Fibroblast of upper back skin (primary cell): ENCODE measurements around the gene ELAVL4.
A peak's percentile ranks its signal among the peaks of the same experiment; 100 is the strongest.
"Not testable (repeated sequence)": the region's sequence is repeated elsewhere in the genome, so short reads cannot be mapped to it uniquely, and the experiment has no call there.

Experiments
- DNase-seq: peaks from one replicate; pipeline ENCODE4 v3.0.0-alpha.2; 2013

Gene ELAVL4

DNA sequence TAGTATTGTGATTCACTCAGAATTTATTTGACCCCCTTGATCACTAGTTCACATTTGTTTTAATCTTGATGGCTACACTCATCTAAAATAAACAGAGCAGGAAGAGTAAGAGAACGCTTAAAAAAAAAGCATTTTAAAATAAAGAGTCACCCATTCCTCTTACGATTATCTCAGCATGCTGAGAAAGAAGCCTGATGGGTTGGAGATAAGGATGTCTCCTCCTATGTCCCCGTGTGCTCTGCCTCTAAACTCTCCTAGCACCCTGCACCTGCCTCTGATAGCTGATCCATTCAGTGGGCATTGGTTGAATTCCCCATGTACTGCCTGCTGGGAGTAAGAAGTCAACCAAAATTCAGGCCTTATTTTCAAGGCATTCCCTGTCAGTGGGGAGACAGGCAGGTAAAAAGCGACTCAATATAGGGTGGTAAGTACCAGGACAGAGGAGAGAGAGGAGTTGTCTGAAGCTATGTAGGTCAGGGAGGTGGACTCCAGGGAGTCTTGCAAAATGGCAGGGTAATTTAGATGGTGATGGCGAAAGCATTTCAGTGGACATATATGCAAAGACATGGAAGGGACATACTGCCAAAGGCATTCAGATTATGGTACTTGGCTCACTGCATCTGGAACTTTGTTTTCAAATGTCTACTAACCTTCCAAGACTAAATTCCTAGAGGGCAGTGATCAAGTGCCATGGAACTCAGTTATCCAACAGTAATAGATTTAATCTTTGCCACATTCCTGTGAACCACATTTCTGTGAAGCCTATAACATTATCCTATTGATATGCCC lies 18.4 kb downstream of the ELAVL4 start:
- no peak for DNase-seq

- no peak for DNase-seq
Measured at GRCh38 chr1:50129201-50129600, 20.5 kb downstream of the ELAVL4 start.

DNA sequence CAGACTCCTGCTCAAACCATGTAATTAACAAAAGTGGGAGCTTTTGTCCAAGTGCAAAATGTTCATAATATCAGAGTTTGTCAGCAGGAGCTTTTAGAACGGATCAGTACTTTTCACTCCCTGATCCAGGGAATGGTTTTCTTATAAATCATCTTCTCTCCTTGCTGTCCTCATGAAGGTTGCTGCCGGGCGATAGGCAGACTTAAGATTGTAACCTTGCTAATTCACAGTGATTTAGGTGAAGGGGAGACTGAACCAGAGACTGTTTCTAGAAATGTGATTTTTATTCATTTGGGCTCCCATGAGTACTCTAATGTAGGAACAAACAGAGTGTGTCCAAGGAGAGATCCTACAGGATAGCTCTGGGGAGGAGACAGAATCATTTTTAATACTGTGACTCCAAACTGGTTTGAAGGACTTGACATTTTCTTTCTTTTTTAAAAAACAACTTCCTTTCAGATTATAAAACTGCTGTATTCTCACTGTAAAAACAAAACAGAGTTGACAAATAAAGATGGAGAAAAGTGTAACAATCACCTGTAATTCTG lies 23.7 kb downstream of the ELAVL4 start:
- no peak for DNase-seq

DNA sequence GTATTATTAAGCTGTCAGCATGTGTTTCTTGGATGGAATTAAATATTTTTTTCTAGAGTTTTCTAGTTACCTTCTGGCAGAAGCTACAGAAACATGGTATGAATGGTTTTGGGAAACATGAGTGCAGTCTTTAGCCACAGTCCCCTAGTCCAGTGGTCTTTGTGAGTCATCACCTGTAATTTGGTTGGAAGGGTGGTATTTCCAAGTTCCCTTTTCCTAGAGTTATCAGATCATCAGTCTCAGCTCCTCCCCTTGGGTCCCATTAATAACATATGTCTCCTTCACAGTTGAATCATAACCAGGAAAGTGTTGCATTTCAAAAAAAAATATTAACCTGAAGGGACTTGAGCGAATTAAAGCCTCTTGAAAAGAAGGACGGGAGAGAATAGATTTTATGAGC lies 27.0 kb downstream of the ELAVL4 start:
- DNase-seq, result no peak

DNA sequence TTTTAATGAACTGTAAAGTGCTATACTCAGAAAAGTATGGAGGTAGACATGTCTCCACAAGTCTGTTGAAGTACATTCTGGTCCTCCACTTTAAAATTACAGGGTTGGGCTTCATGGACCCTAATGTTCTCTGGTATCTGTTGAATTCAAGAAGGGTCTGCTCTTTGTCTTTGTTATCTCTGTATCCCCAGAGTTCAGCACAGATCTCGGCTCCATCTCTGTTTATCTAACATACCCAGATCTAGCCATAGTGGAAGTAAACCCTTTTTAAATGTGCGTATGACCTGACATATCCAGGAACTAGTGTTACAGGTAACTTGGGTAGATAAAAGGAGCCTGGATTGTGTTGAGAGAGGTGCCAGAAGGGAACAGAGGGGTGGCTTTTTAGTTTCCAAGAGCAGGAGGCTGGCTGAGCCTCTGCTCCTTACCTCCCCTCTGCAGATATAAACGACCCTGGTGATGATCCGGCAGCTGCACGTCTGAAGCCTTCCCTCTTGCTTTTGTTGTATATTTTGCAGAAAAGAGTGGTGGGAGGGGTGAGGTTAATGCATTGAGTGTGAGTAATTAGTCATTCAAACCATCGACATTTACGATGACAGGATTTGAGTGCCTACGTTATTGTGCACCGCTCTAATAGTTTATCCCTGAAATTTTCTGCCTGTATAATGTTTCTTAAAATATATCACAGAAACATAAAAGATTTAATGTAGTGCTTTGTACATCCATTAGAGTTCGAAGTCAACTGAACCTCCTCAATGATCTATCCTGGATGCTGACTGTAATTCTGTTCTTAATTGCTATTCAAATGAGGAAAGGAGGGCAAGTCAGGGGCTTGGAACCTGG lies 30.8 kb downstream of the ELAVL4 start:
- no peak for DNase-seq

DNA sequence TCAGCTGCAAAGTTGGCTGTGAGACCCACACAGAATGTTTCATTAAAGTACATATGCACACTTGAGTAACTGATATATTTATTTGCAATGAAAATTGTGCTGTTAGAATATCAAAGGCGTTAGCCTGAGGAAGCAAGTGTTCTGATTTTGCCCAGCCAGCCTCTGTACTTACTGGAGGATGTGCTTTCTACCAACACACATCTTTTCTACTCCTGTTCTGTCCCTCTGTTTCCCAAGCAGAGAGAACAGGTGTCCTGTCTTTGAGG lies 31.4 kb downstream of the ELAVL4 start:
- DNase-seq, result no peak

GRCh38 chr1:50147191-50147850 lies 38.6 kb downstream of the ELAVL4 start:
- DNase-seq, result no peak

DNA sequence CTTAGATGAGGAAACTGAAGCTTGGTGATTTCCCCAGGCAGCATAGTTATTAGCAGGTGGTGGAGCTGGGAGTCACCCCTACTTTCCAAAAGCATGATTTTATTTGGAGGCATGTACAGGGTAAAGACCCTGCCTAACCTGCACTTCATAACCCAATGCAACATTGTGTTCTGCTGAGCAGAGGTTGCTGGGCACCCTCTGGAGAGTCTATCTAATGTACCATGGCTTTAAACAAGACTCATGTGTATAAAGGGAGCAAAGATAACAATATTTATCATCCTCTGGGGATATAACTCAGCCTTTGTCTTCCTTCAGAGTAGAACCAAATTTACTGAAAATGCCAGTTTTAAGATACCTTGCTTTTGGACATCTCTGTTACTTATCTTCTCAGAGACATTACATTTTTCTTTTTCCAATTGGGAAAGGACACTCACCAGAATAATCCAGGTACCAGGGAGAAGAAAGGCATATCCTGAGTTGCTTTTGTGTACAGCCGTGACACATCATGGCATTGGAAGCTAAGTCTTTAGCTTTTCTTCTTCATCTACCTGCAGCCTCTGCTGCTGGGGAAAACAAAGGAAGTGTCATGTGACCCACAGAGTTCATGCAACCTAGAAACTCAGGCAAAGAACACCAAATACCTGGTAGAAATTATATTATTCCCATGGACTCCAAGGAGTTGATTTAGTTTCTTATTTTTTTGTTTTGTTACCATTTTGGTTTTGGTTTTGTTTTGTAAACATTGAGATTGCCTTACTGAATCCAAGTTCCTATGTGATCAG lies 39.6 kb downstream of the ELAVL4 start:
- DNase-seq, result no peak

GRCh38 chr1:50152236-50152635 lies 43.5 kb downstream of the ELAVL4 start:
- no peak for DNase-seq

- no peak for DNase-seq
Measured at GRCh38 chr1:50155541-50155940, 46.8 kb downstream of the ELAVL4 start.

GRCh38 chr1:50156241-50157010 lies 47.7 kb downstream of the ELAVL4 start:
- DNase-seq, result peak; percentile 3

DNA sequence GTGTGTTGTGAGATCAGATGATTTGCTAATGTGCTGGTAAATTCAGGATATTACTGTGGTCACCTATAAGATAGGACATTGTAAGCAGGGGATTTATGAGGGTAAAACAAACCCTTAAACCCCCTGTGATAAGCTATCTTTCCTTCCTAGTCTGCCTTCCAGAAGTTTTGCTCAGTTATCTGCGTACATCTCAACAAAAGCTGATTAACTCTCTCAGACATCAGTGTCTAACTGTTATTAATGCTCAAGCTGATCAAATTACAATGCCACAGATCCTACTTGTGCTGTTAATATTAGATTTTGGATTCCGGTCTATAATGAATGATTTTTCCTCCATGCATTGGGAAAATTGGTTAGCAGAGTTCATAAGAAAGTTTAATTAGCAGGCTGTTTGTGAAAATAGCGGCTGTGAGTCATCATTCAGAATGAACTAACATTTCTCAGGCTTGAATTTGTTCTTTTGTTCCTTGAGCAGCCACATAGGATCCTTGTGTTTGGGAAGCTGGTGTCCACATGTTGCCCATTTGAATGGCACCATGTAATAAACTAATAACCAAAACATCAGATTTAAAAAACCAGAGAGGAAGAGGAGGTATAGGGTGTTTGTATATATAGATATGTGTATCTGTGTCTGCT lies 48.7 kb downstream of the ELAVL4 start:
- no peak for DNase-seq

GRCh38 chr1:50158421-50158820 lies 49.7 kb downstream of the ELAVL4 start:
- DNase-seq, result no peak

DNA sequence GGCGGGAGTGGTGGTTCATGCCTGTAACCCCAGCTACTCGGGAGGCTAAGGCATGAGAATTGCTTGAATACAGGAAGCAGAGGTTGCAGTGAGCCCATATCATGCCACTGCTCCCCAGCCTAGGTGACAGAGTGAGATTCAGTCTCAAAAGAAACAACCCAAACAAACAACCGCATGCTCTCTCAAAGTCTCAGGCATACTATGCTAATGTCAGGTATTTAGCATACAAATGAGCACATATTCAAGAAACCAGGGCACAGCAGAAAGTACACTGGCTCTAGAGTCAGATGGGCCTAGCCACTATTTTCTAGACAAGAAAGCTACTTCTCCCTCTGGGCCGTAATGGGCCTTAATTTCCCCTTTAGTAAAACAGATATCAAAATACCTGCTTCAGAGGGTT lies 55.0 kb downstream of the ELAVL4 start:
- DNase-seq, result no peak

DNA sequence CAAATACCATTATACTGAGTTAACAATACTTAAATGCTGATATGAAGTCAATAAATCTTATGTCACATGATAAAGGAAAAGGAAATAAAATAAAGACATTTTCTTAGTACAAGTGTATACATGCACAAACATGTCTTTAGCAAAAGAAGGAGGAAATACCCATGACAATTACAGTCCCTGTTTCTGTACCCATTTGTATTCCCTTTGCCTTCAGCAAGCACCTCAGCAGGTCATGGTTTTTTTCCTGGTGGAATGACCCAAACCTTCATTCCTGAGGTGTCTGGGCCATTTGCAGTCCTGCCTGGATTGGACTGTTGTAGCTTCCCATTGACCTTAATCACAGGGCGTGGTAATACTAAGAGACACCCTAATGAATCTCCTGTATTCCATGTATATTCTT lies 57.6 kb downstream of the ELAVL4 start:
- DNase-seq, result not testable (repeated sequence)

DNA sequence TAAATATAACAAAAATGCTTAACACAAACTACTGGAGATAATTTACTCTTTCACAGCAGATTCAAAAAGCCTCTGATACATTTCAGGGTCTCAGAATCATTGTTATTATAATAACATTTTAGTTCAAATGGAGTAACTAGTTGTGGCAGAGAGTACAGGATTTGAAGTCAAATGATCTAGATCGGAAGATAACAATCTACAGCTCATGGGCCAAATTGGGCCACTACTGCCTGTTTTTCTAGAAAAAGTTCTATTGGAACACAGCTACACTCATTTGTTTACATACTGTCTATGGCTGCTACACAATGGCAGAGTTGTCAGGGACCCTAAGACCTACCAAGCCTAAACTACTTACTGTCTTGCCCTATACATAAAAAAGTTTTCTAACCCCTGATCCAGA lies 63.6 kb downstream of the ELAVL4 start:
- DNase-seq, result no peak

- DNase-seq, result no peak
Measured at GRCh38 chr1:50174101-50174500, 65.4 kb downstream of the ELAVL4 start.

GRCh38 chr1:50175719-50176639 lies 67.3 kb downstream of the ELAVL4 start:
- no peak for DNase-seq

GRCh38 chr1:50177994-50178393 lies 69.3 kb downstream of the ELAVL4 start:
- no peak for DNase-seq

DNA sequence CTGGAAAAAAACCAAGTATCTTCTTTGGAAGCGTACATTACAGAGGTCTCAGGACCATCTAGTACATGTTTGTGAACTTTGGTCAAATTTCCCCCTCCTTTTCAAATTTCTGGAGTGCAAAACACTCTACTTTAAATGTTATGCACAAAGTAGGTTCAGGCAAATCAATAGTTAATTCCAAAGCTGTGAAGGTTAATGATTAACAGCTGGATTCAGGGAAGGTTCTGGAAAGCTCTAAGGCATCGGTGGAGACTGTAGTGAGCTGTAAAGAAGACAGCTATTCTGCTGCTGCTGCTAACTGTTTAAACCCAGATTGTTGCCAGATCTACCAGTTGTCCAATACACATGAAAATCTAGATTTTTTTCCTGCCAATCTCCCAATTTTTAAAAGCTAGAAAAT lies 70.9 kb downstream of the ELAVL4 start:
- no peak for DNase-seq
